K562 (cell line): ENCODE results near the gene RSPH1. TPM values are rescaled to one million over a fixed set of nuclear protein-coding genes. Genes with fewer than 3 reads are reported as not detected.

Experiments
- CHD2 ChIP-seq: IDR thresholded peaks from 2 replicates; pipeline ENCODE4 v1.6.1; 2011; ENCODE audit warnings: low read depth, low read length
- ESRRB ChIP-seq: fragments of 250-450 bp; sonication (Bioruptor Pico); IDR thresholded peaks from 2 replicates; pipeline ENCODE4 v1.5.0; 2020; ENCODE audit warnings: mild to moderate bottlenecking, moderate library complexity, borderline replicate concordance
- ETS2 ChIP-seq: IDR thresholded peaks from 2 replicates; pipeline ENCODE4 v1.6.1; 2016; ENCODE audit warnings: borderline replicate concordance, missing genetic modification characterization, mild to moderate bottlenecking, moderate library complexity, missing compliant biosample characterization; ENCODE audit not compliant: poor library complexity, severe bottlenecking
- EZH2 ChIP-seq: IDR thresholded peaks from 2 replicates; pipeline ENCODE4 v1.6.1; 2012; ENCODE audit warnings: low read depth, mild to moderate bottlenecking, inconsistent platforms, low read length, borderline replicate concordance
- GTF2F1 ChIP-seq: IDR thresholded peaks from 2 replicates; pipeline ENCODE4 v1.6.1; 2011; ENCODE audit warnings: low read depth, low read length, improper control_type of control experiment
- HDAC6 ChIP-seq: IDR thresholded peaks from 2 replicates; pipeline ENCODE4 v1.6.1; 2012; ENCODE audit warnings: low read depth, mild to moderate bottlenecking, control low read depth, inconsistent platforms, low read length, moderate library complexity
- KDM5B ChIP-seq: fragments of 200-600 bp; sonication (generic); IDR thresholded peaks from 2 replicates; pipeline ENCODE4 v1.6.1; 2012; ENCODE audit warnings: low read depth, mild to moderate bottlenecking, moderate library complexity, low read length, control low read depth, inconsistent platforms; ENCODE audit not compliant: insufficient replicate concordance
- MAFG ChIP-seq: fragments of 450-650 bp; conservative IDR thresholded peaks from 2 replicates; pipeline ENCODE4 v1.6.1; 2016; ENCODE audit warnings: missing genetic modification characterization, missing compliant biosample characterization
- MBD2 ChIP-seq: sonication (generic); IDR thresholded peaks from 2 replicates; pipeline ENCODE4 v1.6.1; 2016; ENCODE audit warnings: low read depth, borderline replicate concordance
- SAP30 ChIP-seq: fragments of 200-600 bp; sonication (generic); IDR thresholded peaks from 2 replicates; pipeline ENCODE4 v1.6.1; 2012; ENCODE audit warnings: borderline replicate concordance, low read depth, mild to moderate bottlenecking, moderate library complexity, low read length, control low read depth, inconsistent platforms; ENCODE audit not compliant: insufficient read depth, poor library complexity, severe bottlenecking
- SMARCE1 ChIP-seq: fragments of 450-650 bp; IDR thresholded peaks from 2 replicates; pipeline ENCODE4 v1.7.1; 2016; ENCODE audit warnings: mild to moderate bottlenecking
- XRCC5 ChIP-seq: fragments of 200-400 bp; formaldehyde crosslinking; IDR thresholded peaks from 2 replicates; pipeline ENCODE4 v1.6.1; 2017; ENCODE audit warnings: low read depth, mild to moderate bottlenecking, low read length
- ZBTB1 ChIP-seq: sonication (generic); formaldehyde crosslinking; IDR thresholded peaks from 2 replicates; pipeline ENCODE4 v1.8.1; 2023; ENCODE audit warnings: missing genetic modification reagents, low read depth, mild to moderate bottlenecking, borderline replicate concordance
- ZNF197 ChIP-seq: fragments of 200-800 bp; sonication (Bioruptor generic); IDR thresholded peaks from 2 replicates; pipeline ENCODE4 v1.6.1; 2016; ENCODE audit warnings: low read depth, missing genetic modification characterization, missing compliant biosample characterization
- ZNF354B ChIP-seq: fragments of 250-450 bp; sonication (Bioruptor Pico); IDR thresholded peaks from 2 replicates; pipeline ENCODE4 v1.4.0; 2020
- ZNF444 ChIP-seq: fragments of 250-450 bp; sonication (Bioruptor Pico); IDR thresholded peaks from 2 replicates; pipeline ENCODE4 v1.4.0; 2020; ENCODE audit warnings: mild to moderate bottlenecking, moderate library complexity
- ZNF551 ChIP-seq: fragments of 250-450 bp; sonication (Bioruptor Pico); IDR thresholded peaks from 2 replicates; pipeline ENCODE4 v1.5.0; 2021; ENCODE audit warnings: mild to moderate bottlenecking, moderate library complexity
- polyA plus RNA-seq, 8 experiments: library from polyadenylated mRNA; depleted of rRNA in 4 of 8; stranded (reverse) in 5 of 8; unstranded in 3 of 8; fragments of >200 nt; fragmentation: Nextera tagmentation in 2 of 8; fragmentation: Illumina TruSeq in 1 of 8; extraction: Ambion mirVana in 2 of 8; extraction: Trizol in 1 of 8; gene quantifications; 2 replicates each; pipeline versions ENCODE4 v1.2.1 to v1.2.3, GENCODE V29; 2011 to 2014; ENCODE audit warnings: inconsistent platforms in 1 of 8, missing spikeins in 1 of 8
- total RNA-seq, 7 experiments: library from RNA; depleted of rRNA in 6 of 7; stranded (reverse); fragments of >200 nt in 6 of 7; fragmentation: Illumina TruSeq in 2 of 7; extraction: Trizol in 2 of 7; gene quantifications; 2 replicates each; pipeline versions ENCODE4 v1.2.1 to v1.2.3, GENCODE V29; 2011 to 2021; ENCODE audit warnings: low replicate concordance in 1 of 7
- TF ChIP-seq, protein P1 (sequence below): fragments of 450-650 bp; IDR thresholded peaks from 2 replicates; pipeline ENCODE4 v1.6.1; 2017; ENCODE audit warnings: antibody characterized with exemption, mild to moderate bottlenecking
- TF ChIP-seq, protein P2 (sequence below): sonication (generic); formaldehyde crosslinking; IDR thresholded peaks from 2 replicates; pipeline ENCODE4 v1.8.0; 2022; ENCODE audit warnings: missing genetic modification reagents, mild to moderate bottlenecking, moderate library complexity, borderline replicate concordance
- TF ChIP-seq, protein P3 (sequence below): fragments of 450-650 bp; IDR thresholded peaks from 2 replicates; pipeline ENCODE4 v1.6.1; 2018; ENCODE audit warnings: mild to moderate bottlenecking, low read depth; ENCODE audit not compliant: partially characterized antibody

RSPH1 gene
- total and polyA plus RNA-seq, 9 of the 15 experiments (the other 6 are each of a cell fraction or from before 2014, with no cell fraction given): 0.17 TPM; not detected in 8

DNA sequence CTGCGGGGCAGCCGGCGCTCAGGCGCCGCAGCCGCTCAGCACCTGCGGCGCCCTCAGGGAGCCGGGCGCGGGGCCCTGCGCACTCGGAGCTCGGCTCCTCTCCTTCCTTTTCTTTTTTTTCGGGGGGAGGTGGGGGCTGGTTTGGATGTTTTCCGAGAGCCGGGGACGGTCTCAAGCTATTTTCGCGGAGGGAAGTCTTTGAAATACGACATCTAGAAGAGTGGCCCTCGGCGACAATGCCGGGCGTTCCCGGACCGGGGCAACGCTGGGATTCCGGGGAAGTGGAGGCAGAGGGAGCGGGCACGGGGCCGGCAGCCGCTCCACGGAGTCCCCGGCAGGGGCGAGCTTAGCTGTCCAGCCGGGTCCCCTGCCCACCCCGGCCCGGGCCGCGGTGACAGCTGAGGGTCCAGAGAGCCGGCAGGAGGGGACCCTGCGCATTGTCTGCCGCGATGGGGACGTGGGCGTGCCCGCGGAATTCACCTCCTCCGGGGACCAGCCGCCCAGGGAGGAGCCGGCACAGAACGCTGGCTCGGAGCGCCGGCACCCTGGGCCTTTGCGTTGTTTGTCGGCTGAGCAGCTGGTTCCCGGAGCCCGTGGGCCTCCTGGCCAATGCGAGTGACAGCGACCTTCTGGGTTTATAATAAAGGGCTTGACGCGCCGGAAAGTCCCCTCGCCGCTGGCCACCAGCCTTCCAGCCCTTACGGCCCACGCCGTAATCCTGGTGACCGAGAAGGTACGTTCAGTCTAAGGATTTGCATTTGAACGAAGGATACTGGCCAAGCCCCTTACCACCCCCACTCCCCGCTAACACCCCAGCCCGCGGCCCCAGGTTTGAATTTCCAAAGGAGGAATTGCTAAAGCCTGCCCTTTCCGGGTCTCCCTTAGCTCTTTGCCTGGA is 18.2 kb upstream of the RSPH1 start (continued):
- TF ChIP-seq, protein P1, sequence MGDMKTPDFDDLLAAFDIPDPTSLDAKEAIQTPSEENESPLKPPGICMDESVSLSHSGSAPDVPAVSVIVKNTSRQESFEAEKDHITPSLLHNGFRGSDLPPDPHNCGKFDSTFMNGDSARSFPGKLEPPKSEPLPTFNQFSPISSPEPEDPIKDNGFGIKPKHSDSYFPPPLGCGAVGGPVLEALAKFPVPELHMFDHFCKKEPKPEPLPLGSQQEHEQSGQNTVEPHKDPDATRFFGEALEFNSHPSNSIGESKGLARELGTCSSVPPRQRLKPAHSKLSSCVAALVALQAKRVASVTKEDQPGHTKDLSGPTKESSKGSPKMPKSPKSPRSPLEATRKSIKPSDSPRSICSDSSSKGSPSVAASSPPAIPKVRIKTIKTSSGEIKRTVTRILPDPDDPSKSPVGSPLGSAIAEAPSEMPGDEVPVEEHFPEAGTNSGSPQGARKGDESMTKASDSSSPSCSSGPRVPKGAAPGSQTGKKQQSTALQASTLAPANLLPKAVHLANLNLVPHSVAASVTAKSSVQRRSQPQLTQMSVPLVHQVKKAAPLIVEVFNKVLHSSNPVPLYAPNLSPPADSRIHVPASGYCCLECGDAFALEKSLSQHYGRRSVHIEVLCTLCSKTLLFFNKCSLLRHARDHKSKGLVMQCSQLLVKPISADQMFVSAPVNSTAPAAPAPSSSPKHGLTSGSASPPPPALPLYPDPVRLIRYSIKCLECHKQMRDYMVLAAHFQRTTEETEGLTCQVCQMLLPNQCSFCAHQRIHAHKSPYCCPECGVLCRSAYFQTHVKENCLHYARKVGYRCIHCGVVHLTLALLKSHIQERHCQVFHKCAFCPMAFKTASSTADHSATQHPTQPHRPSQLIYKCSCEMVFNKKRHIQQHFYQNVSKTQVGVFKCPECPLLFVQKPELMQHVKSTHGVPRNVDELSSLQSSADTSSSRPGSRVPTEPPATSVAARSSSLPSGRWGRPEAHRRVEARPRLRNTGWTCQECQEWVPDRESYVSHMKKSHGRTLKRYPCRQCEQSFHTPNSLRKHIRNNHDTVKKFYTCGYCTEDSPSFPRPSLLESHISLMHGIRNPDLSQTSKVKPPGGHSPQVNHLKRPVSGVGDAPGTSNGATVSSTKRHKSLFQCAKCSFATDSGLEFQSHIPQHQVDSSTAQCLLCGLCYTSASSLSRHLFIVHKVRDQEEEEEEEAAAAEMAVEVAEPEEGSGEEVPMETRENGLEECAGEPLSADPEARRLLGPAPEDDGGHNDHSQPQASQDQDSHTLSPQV: no peak
- TF ChIP-seq ZBTB1 (CRISPR knock-in tag) (peak; percentile 39; the same call in 1 of the 2 replicates), XRCC5 (no peak), GTF2F1 (no peak), ESRRB (CRISPR knock-in tag) (no peak), ETS2 (no peak), MBD2 (no peak), HDAC6 (0 out of 2 replicates have a peak, but pooled peaks have one; percentile 10), CHD2 (no peak), KDM5B (peak; percentile 21), SAP30 (peak; percentile 40), ZNF444 (CRISPR knock-in tag) (no peak), MAFG (tag) (no peak), ZNF551 (CRISPR knock-in tag) (no peak), ZNF354B (CRISPR knock-in tag) (no peak), SMARCE1 (no peak), EZH2 (no peak), ZNF197 (CRISPR knock-in tag) (no peak)
- TF ChIP-seq, protein P2, sequence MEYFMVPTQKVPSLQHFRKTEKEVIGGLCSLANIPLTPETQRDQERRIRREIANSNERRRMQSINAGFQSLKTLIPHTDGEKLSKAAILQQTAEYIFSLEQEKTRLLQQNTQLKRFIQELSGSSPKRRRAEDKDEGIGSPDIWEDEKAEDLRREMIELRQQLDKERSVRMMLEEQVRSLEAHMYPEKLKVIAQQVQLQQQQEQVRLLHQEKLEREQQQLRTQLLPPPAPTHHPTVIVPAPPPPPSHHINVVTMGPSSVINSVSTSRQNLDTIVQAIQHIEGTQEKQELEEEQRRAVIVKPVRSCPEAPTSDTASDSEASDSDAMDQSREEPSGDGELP (CRISPR knock-in tag): peak; percentile 76
- TF ChIP-seq, protein P3, sequence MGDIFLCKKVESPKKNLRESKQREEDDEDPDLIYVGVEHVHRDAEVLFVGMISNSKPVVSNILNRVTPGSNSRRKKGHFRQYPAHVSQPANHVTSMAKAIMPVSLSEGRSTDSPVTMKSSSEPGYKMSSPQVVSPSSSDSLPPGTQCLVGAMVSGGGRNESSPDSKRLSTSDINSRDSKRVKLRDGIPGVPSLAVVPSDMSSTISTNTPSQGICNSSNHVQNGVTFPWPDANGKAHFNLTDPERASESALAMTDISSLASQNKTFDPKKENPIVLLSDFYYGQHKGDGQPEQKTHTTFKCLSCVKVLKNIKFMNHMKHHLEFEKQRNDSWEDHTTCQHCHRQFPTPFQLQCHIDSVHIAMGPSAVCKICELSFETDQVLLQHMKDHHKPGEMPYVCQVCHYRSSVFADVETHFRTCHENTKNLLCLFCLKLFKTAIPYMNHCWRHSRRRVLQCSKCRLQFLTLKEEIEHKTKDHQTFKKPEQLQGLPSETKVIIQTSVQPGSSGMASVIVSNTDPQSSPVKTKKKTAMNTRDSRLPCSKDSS: no peak
